GM12892 (cell line): ENCODE data around the gene PLA2G4E.

Experiments used
- POLR2A ChIP-seq: IDR thresholded peaks from 2 replicates; pipeline ENCODE4 v1.6.1; 2011; ENCODE audit warnings: low read depth, low read length, control low read depth
- POLR2AphosphoS5 ChIP-seq: IDR thresholded peaks from 2 replicates; pipeline ENCODE4 v1.6.1; 2011; ENCODE audit warnings: low read depth, low read length, control low read depth

- TF ChIP-seq POLR2AphosphoS5 (no peak), POLR2A (no peak)
Observed at GRCh38 chr15:41971895-41972252, 49.0 kb downstream of the PLA2G4E start.
